COLO668 (cell line): Measurements from ENCODE around the gene MYL10.
"Not testable (repeated sequence)": the region's sequence is repeated elsewhere in the genome, so short reads cannot be mapped to it uniquely, and the experiment has no call there.

ENCODE experiments used
- DNase-seq: peaks from one replicate; lab custom pipeline; 2025; ENCODE audit not compliant: unreplicated experiment; lab: John Stamatoyannopoulos, UW

The MYL10 gene

DNA sequence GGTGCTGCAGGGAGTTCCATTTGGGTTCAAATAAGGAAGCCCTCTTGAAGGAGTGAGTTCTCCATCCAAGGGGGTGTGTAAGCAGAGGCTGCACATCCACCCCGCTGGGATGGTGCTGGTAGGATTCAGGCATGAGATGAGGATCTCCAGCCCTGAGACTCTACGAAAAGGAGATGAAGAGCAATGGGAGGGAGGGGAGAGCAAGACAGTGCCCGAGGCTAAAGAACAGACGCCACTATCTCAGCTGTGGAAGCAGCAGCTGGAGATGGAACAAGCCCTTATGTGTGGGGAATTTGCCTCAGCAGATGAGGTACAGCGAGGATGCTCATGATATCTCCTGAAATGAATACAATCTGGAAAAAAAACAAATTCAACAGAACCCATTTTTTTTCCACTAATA is 28.1 kb upstream of the MYL10 start:
- no peak for DNase-seq

DNA sequence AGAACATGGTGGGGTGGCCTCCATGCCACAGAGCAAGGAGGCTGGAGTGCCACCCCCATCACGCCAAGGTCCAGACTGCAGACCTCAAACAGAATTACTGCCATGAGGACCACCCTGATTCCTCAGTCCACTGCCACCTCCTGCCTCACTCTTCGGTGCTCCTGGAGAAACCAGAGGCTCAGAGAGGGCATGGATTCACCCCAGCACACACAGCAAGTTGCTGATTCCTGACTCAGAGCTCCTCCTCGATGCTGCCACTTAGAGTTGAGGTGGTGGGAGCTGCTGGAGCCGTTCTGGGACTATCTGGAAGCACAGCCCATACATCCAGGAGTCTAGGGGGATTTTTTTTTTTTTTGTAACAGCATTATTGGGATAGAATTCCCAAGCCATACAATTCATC is 22.0 kb upstream of the MYL10 start:
- no peak for DNase-seq

DNA sequence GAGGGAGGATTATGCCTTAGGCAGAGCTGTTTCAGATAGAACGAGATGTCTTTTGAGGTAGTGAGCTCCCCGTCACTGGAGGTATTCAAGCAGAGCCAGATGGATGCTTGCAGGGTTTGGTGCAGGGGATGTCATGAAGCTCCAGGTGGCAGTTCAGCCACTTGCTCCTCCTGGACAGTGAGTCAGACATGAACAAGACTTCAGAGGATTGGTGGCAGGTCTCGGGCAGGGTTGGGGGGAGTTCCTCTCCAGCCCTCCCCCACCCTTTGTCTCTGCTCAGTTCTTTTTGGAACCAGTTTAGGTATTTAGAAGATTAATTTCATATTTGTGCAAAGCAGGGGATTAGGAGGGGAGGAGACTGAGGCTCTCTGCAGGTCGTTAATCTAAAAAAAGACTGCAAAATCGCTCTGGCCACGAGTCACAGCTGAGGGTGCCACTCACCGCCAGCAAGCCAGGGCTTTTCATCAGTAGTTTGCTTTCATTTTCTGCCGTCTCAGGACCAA is 21.5 kb upstream of the MYL10 start:
- no peak for DNase-seq

DNA sequence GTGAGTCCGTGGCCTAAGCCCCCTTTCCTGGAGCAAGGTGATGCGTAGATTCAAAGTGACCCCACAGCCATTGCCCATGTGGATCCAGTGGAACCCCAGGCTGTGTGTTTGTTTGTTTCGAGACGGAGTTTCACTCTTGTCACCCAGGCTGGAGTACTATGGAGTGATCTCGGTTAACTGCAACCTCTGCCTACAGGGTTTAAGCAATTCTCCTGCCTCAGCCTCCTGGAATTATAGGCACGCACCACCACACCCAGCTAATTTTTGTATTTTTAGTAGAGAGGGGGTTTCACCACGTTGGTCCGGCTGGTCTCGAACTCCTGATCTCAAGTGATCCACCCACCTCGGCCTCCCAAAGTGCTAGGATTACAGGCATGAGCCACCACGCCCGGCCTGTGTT is 18.8 kb upstream of the MYL10 start:
- DNase-seq = not testable (repeated sequence)

DNA sequence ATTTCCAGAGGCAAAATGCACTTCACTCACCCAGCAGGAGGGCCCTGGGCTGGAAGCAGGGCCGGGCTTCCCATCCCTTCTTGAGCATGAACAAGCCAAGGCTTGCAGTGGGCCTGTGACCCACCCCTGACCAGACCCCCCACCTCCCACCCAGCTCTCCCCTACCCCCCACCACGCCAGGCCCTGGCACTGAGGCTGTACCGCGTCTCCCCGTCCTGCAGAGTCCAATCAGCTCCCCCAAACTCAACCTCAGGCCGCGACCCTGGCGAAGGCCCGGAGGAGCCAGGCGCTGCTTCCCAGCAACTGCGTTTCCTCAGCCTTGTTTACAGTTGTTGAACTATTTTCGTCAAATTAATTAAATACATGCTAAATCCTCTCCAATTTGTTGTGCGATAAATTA is 16.9 kb upstream of the MYL10 start:
- no peak for DNase-seq

DNA sequence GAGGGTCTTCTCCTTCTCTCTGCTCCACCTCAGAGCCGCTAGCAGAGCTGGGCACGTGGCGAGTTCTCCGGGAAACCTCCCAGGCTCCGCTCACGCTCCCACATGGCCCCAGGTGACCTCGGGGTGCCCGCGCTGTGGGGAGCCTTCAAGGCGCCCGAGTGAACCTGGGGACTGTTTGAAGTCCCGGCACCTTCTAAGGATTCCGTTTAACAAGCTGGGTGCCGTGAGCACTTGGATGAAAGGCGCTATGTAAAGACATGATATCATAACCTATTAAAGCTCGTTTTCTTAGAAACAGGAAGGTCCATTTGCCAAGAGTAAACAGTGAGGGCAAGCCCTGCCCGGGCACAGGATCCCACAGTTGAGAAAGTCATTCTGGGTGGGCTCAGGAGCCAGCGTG is 15.8 kb upstream of the MYL10 start:
- DNase-seq = no peak

DNA sequence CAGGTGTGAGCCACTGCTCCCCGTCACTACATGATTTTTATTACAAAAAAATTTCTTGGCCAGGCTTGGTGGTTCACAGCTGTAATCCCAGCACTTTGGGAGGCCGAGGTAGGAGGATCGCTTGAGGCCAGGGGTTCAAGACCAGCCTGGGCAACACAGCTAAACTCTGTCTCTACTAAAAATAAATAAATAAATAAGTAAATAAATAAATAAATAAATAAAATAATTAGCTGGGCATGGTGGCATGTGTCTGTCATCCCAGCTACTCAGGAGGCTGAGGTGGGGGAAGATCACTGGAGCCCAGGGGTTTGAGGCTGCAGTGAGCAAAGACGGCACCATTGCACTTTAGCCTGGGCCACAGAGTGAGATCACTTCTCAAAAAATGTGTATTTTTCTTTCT is 10.0 kb upstream of the MYL10 start:
- DNase-seq = not testable (repeated sequence)

DNA sequence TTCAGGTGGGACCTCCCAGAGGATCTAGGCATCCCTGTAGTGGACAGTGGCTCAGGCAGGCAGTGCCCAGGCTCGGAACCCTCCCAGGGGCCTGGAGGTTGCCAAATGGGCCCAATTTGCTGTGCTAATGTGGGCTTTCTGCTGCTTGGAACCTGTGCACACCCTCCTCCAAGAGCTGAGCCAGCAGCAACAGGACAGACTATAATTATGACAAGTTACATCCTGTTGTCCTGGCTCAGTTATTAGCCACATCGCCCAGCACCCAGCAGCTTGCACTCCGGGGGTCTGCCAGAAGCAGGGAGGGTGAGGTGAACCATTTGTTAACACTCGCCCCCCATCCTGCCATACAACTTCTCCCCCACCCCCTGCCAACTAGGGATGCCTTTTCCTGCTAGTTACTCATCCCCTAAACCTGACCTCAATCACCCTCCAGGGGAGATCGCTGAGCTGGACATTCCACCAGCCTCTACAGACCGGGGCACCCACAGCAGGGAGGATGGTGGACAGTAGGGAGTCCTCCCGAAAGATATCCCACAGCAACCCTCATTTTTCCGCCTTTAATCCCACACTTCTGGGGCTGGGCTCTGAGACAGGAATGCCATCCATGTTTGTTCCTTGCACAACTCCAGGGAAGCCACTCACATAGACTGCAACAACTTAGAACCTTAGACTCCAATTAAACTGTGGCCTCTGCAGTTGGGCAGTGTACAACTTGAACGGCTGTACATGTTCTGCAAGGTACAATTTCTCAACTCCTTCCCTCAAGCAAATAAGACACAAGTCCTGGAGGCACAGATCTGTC is 7.9 kb upstream of the MYL10 start:
- no peak for DNase-seq

DNA sequence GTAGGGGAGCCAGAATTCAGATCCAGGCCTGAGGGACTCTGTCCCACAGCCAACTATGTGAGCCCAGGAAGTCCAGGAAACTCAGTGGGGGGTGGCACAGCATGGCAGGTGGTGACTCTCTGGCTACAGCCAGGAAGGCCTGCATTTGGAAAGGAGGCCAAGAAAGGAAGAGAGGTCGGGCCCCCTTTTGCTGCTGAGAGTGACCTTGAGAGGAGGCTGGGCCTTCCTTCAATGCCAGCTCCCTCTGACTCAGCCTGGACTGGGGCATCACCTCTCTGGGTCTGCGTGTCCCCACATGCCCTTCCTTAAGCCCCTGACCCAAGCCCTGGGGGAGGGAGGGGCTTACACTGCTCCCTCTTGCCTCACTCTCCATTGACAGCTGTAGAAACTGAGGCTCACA is 6.4 kb upstream of the MYL10 start:
- no peak for DNase-seq

DNA sequence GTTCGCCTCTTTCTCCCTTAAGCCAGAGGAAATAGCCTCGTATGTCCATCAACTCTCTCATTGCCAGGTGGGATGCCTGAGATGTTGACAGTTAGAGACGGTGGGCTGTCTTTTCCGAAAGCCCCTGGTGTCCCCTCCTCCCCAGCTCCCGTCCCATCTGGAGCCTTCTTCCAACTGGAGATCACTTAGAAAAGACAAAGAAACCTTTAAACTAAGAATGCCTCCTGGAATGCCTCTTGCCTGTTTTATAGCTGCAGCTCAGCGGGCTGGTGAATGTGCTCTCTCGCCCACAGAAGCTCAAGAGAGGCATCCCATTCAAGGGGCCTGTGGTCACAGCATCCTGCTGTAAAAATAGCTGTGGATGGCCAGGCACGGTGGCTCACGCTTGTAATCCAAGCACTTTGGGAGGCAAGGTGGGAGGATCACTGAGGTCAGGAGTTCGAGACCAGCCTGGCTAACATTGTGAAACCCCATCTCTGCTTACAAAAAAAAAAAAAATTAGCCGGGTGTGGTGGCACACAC is 5.2 kb upstream of the MYL10 start:
- no peak for DNase-seq

DNA sequence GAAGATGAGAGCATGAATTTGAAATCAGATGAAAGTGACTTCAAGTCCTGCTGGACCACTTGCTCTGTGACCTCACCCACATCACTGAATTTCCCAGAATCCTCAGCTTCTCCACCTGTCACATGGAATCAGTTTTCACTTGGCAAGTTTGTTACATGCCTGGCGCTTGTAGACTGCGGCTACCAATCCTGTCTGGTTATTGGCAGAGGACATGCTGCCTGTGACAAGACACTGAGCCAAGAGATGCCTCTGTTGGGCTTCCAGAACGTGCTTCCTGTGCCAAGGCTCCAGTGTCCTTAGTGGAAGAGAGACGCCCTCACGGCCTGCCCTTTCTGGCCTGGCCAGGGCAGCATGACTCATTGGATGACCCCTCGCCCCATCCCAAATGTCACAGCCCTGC is 4.4 kb upstream of the MYL10 start:
- no peak for DNase-seq

DNA sequence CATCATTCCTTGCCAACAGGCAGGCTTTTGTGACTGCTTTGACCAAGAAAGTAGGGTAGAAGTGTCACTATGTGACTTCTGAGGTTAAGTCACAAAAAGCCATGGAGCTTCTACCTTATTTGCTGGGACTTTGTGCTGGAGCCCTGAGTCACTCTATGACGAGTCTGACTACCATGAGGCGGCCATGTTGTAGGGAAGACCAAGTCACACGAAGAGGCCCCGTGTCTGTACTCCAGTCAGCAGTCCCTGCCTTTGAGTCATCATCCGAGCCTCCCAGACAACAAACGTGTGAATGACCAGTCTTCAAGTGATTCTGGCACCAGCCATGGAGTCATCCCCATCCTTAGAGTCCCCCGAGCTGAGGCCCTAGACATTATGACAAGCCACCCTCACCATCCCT is 3.5 kb upstream of the MYL10 start:
- no peak for DNase-seq

DNA sequence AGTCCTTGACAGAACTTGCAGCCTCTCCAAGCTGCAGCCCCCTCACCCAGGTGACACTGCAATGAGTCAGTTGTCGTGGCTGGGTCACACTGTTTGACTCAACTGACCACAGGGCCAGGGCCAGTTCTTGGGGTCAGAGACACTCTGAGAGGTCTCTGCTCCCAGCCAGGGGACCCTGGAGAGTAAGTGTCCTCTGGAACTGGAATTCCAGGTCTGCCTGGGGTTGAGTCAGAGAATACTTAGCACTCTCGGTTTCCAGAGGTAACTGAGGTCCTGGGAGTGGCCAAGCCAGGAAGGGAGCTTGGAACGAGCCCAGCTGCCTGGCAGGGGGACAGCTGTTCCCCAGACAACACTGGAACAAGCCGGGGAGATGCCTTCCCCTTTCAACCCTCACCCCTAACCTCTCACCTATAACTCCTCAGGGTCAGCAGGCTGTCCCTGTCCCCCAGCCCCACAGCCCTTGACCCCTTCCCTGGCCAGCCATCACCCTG is 2.2 kb upstream of the MYL10 start:
- no peak for DNase-seq

DNA sequence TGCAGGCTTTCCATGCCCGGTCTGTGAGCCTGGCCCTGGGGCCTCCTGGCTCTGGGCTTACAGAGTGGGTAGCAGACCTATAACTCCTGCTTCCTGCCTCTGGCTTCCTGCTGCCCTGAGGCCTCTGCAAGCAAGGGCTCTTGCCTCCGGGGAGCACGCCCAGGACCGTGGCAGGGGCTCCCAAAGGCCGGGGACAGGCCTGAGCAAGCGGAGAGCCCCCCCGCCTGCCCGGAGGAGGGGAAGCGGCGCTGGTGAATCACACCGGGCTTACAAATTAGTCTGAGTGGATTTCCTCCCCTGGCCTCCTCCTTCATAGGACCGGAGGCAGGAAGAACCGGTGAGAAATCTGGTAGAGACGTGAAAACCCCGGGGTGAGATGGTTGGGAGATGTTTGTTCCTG is 1.5 kb upstream of the MYL10 start:
- no peak for DNase-seq

DNA sequence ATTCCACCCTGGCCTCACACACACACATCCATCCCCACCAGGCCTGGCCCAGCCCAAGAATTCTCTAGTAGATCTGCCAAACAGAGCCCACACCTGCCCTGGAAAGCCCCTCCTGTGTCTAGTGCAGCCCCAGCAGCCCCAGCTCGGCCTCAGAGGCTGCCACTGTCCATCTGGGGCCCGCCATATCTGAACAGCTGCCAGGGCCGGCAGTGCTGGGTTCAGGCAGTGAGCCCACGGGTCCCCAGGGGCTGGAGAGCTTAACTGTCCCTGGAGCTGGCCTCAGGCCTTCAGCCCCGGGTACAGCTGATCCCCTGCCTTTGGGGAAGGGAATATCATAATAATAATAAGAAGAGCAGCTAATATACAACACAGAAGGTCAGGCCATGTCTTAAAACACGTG is 574 bp downstream of the MYL10 start:
- DNase-seq = no peak

DNA sequence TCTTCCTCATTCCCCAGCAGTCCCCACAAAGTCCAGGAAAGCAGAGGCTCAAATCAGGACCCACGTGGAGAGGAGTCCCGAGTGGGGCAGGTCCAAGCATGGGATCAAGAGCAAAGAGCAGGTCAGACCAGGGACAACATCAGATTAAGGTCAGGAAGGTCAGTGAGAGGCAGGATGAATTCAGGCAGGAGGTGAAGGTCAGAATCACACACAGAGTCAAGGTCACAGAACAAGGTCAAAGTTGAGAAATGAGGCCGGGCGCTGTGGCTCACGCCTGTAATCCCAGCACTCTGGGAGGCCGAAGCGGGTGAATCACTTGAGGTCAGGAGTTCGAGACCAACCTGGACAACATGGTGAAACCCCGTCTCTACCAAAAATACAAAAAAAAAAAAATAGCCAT is 2.3 kb downstream of the MYL10 start:
- DNase-seq = no peak

DNA sequence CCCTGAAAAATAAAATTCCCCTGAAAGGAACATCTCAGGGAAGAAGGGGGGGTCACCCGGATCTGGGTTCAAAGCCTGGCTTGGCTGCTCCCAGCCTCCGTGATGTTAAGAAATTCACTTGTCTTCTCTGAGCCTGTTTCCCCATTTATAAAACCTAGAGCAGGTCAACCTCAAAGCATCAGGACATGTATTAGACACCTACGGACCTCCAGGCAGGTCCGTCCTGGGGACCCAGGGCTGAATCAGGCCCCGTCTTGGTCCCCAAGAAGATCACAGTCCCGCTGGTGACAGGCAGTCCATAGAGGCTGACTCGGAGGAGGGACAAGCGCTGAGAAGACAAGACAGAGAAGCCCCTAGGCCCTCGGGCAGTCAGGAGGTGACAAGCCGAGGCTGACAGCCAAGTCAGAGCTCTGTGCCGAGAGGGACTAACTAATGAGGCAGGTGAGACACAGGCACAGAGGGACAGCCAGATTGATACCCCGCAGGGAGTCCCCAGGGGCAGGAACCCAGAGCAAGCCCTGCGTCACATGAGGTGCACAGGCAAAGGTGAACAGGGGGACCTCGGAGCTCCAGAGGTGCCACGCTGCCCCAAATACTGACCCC is 2.9 kb downstream of the MYL10 start:
- DNase-seq = no peak

DNA sequence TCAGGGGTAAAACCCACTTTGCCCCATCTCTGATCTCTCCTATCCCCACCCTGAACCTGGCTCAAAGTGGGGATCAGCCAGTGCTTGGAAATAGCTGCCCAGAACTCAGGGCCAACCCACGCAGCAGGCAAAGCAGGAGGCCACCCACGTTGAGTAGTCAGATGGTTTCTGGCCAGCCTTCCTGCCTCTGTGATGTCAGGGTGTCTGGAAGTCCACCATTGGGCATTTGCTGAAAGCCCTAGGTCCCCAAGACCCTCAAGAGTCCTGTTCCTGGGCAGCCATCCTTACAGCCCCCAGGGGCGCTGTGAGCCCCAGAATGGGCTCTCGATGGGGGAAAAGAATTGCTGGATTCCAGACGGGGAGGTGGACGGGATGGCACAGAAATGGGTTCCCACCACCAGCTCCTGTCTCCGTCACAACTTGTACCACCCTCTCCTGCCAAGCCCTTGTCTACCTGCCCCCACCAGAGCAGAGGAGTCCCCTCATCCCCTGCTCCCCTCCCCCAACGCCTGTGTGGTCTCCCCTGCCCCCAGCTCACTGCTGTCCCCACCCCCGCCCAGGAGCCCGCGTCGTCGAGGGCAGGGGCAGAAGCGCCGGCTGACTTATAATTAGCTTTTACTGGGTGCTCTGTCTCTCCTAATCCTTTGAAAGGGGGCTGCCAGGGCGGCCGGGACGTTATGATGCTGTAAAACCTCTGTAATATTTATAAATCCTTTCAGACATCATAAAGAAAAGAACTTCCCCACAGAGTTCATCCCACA is 3.9 kb downstream of the MYL10 start:
- DNase-seq = no peak

DNA sequence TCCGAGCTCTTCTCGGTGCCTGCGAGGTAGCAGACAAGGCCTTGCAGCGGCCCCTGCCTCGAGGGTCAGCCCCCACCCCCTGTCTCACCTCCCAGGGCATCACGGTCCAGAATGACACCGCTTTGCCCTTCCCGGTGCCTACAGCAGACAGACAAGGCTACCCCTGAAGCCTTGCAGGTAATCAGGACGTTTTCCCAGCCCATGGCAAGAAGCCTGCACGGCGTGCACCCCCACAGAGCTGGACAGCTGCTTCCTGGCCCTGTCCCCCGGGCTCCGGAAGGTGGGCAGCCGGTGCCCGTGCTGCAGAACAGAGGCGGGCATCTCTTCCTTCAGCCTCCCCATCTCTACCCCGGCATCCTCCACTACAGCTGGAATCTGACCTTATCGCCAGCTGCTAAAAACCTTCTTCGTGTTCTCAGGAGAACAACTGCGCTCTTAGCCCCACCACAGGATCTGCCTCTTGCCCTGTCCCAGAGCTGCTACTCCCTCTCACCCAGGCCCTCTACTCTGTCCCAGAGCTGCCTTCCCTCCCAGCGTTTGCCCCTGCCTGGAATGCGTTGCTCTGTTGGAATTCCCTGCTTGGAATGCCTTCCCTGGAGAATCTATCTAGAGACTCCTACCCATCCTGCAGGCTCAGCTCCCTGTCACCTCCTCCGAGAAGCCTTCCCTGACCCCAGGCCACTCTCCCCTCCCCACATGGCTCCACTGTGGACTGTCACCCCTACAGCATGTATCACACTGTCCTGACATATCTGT is 4.7 kb downstream of the MYL10 start:
- no peak for DNase-seq

DNA sequence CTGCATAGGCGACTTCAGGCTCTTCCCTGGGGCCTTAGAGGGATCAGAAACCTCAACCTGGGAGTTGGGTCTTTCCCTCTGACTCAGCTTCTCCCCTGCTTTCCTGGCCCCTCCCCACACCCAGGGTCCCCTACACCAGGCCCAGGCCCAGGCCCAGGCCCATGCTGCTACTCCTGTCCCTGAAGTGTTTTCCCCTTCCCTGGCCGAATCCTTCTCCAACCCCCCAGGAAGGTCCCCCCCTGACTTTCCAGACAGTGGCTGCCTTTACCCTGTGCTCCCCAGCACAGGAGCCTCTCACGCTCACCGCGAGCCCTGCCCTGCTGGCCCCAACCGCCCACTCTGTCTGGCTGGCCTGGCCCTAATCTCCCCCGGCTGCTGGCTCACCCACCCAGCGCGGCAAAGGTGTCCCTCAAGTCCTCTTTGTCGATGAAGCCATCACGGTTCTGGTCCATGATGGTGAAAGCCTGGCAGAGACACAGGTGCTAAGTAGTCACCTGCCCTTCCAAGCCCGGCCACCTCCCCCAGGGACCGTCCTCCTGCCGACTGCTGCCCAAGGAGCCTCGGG is 6.4 kb downstream of the MYL10 start:
- no peak for DNase-seq

DNA sequence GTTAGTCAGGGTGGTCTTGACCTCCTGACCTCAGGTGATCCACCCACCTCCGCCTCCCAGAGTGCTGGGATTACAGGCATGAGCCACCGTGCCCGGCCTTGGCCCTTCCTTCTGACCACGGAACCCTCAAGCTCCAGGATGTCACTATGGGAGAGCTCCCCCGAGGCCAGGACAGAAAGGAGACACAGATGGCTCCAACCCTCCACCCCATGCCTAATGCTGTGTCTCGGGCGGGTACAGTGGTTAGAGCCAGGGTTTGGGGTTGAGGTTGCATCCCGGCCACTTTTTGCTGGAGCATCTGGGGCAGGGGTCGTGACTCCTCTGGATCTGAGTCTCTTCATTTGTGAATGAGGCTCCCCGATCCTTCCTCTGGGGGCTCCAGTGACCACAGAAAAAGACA is 8.1 kb downstream of the MYL10 start:
- no peak for DNase-seq
